Loucy (cell line): ENCODE data around the gene CAMTA1.
"Not testable (repeated sequence)": the region's sequence is repeated elsewhere in the genome, so short reads cannot be mapped to it uniquely, and the experiment has no call there.

Experiments
- H2AFZ ChIP-seq: fragments of 200-600 bp; sonication (generic); 2 replicates; pipeline ENCODE4 v1.6.0; 2016; ENCODE audit warnings: antibody characterized with exemption, mild to moderate bottlenecking, low read length, moderate library complexity
- H3F3A ChIP-seq: fragments of 200-600 bp; 2 replicates; pipeline ENCODE4 v1.6.0; 2016; ENCODE audit warnings: antibody characterized with exemption, low read depth, mild to moderate bottlenecking
- H3K27me3 ChIP-seq: fragments of 200-600 bp; sonication (generic); 2 replicates; pipeline ENCODE4 v1.6.1; 2014; ENCODE audit warnings: low read length, mild to moderate bottlenecking; ENCODE audit not compliant: insufficient read depth, poor library complexity, severe bottlenecking
- H3K36me3 ChIP-seq: fragments of 200-600 bp; sonication (generic); 2 replicates; pipeline ENCODE4 v1.6.1; 2016; ENCODE audit warnings: low read length; ENCODE audit not compliant: insufficient read depth
- H3K4me1 ChIP-seq: fragments of 200-600 bp; sonication (generic); 2 replicates; pipeline ENCODE4 v1.5.1; 2014; ENCODE audit warnings: low read length, mild to moderate bottlenecking; ENCODE audit not compliant: insufficient read depth, poor library complexity, severe bottlenecking
- H3K4me2 ChIP-seq: fragments of 200-600 bp; sonication (generic); 2 replicates; pipeline ENCODE4 v1.6.0; 2014; ENCODE audit warnings: antibody characterized with exemption, low read length, low read depth, mild to moderate bottlenecking; ENCODE audit not compliant: poor library complexity, severe bottlenecking
- H3K4me3 ChIP-seq: fragments of 200-600 bp; sonication (generic); 2 replicates; pipeline ENCODE4 v1.5.1; 2014; ENCODE audit warnings: low read length, mild to moderate bottlenecking, mixed read lengths; ENCODE audit not compliant: poor library complexity, severe bottlenecking
- H3K79me2 ChIP-seq: fragments of 200-600 bp; sonication (generic); 2 replicates; pipeline ENCODE4 v1.6.1; 2014; ENCODE audit warnings: low read length; ENCODE audit not compliant: insufficient read depth
- H3K9ac ChIP-seq: fragments of 200-600 bp; sonication (generic); 2 replicates; pipeline ENCODE4 v1.6.0; 2014; ENCODE audit warnings: mild to moderate bottlenecking, low read depth, low read length, moderate library complexity; ENCODE audit not compliant: poor library complexity, severe bottlenecking
- H3K9me2 ChIP-seq: fragments of 200-600 bp; sonication (generic); replicated peaks from 2 replicates; pipeline ENCODE4 v1.6.1; 2016; ENCODE audit warnings: low read depth, low read length, mixed read lengths
- H3K9me3 ChIP-seq: fragments of 200-600 bp; sonication (generic); 2 replicates; pipeline ENCODE4 v1.6.1; 2014; ENCODE audit warnings: mild to moderate bottlenecking, antibody characterized with exemption, low read length, low read depth; ENCODE audit not compliant: insufficient read depth
- H4K20me1 ChIP-seq: fragments of 200-600 bp; sonication (generic); 2 replicates; pipeline ENCODE4 v1.6.0; 2014; ENCODE audit warnings: antibody characterized with exemption, low read length, mild to moderate bottlenecking; ENCODE audit not compliant: insufficient read depth, poor library complexity, severe bottlenecking
- EZH2phosphoT487 ChIP-seq: fragments of 200-600 bp; IDR thresholded peaks from 2 replicates; pipeline ENCODE4 v1.6.1; 2018; ENCODE audit warnings: antibody characterized with exemption, mild to moderate bottlenecking, moderate library complexity, borderline replicate concordance
- TF ChIP-seq, protein P1 (sequence below): fragments of 200-600 bp; sonication (generic); conservative IDR thresholded peaks from 2 replicates; pipeline ENCODE4 v1.5.1; 2014; ENCODE audit warnings: mild to moderate bottlenecking, antibody characterized with exemption, low read length

Gene CAMTA1

DNA sequence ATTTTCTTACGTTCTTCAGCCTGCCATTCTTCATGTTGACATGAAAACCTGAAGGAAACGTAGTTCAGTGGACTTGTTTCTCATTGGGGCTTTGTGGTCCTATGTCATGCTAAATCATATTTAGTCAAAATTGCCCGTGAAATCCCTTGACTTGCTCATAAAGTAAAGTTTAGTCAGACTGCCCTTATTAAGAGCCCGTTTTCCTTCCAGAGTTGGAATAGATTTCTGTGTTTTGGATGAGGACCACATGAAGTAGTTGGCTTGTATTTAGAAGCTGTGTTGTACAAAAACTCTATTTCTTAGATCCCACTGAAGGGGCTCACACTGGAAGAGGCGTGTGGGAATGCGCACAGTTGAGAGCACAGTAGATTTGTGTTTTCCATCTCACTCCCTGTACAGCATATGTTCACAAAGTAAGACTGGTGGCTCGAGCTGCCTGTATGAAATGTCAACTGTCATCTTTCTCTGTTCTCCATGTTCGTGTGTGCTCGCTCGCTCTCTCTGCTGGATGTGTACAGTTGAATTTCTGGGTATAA is 42.4 kb downstream of the CAMTA1 start:
- TF ChIP-seq EZH2phosphoT487: no peak
- TF ChIP-seq, protein P1, sequence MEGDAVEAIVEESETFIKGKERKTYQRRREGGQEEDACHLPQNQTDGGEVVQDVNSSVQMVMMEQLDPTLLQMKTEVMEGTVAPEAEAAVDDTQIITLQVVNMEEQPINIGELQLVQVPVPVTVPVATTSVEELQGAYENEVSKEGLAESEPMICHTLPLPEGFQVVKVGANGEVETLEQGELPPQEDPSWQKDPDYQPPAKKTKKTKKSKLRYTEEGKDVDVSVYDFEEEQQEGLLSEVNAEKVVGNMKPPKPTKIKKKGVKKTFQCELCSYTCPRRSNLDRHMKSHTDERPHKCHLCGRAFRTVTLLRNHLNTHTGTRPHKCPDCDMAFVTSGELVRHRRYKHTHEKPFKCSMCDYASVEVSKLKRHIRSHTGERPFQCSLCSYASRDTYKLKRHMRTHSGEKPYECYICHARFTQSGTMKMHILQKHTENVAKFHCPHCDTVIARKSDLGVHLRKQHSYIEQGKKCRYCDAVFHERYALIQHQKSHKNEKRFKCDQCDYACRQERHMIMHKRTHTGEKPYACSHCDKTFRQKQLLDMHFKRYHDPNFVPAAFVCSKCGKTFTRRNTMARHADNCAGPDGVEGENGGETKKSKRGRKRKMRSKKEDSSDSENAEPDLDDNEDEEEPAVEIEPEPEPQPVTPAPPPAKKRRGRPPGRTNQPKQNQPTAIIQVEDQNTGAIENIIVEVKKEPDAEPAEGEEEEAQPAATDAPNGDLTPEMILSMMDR: no peak
- Histone ChIP-seq H3K9me2 (no peaks in the 10 kb centered on the region), H3K9ac (no peak overlapping the region), H3F3A (no peaks in the 10 kb centered on the region), H3K4me2 (no peak overlapping the region), H2AFZ (no peak overlapping the region), H3K4me1 (peaks cover 10% of the 10 kb centered on the region), H3K27me3 (no peaks in the 10 kb centered on the region), H3K36me3 (peaks cover 31% of the 10 kb centered on the region; the same call in 1 of the 2 replicates), H3K9me3 (no peaks in the 10 kb centered on the region), H3K79me2 (peaks cover 39% of the 10 kb centered on the region), H4K20me1 (peaks cover 16% of the 10 kb centered on the region), H3K4me3 (no peak overlapping the region)

DNA sequence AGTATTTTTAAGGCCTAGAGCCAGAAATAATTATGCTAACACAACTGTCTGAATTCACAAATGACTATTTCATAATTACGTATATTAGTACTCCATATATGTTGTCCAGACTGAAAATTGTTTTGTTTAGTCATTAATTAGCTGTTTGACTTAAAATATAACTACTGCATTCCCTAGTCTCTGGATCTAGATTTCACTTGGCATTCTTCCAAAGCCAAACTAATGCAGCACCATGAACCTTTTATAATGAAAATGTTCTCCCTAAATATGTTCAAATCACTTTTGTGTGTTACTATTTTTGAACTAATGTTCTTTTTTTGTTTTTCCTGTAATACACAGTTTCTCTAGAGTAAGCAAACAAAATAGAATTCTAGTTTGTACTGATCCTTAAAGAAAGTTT is 46.1 kb downstream of the CAMTA1 start:
- Histone ChIP-seq H3K4me2 (no peak overlapping the region), H3K4me3 (no peak overlapping the region), H3K9ac (no peak overlapping the region), H3K36me3 (peaks cover 36% of the 10 kb centered on the region; the same call in 1 of the 2 replicates), H4K20me1 (peaks cover 7% of the 10 kb centered on the region), H3K4me1 (no peaks in the 10 kb centered on the region), H3F3A (no peaks in the 10 kb centered on the region), H3K9me3 (no peaks in the 10 kb centered on the region), H3K9me2 (no peaks in the 10 kb centered on the region), H3K79me2 (peaks cover 46% of the 10 kb centered on the region), H3K27me3 (no peaks in the 10 kb centered on the region), H2AFZ (no peak overlapping the region)
- TF ChIP-seq, protein P1: no peak
- TF ChIP-seq EZH2phosphoT487: no peak

- H3K4me1 ChIP-seq, H3K9me2 ChIP-seq, H4K20me1 ChIP-seq, H3K27me3 ChIP-seq, H3K4me3 ChIP-seq, H3K9me3 ChIP-seq, H3K4me2 ChIP-seq, H2AFZ ChIP-seq, H3K9ac ChIP-seq, H3F3A ChIP-seq: not testable (repeated sequence)
- Histone ChIP-seq H3K79me2 (peaks cover 45% of the 10 kb centered on the region), H3K36me3 (peaks cover 36% of the 10 kb centered on the region; the same call in 1 of the 2 replicates)
Measured at GRCh38 chr1:6832006-6832405, 46.8 kb downstream of the CAMTA1 start.

DNA sequence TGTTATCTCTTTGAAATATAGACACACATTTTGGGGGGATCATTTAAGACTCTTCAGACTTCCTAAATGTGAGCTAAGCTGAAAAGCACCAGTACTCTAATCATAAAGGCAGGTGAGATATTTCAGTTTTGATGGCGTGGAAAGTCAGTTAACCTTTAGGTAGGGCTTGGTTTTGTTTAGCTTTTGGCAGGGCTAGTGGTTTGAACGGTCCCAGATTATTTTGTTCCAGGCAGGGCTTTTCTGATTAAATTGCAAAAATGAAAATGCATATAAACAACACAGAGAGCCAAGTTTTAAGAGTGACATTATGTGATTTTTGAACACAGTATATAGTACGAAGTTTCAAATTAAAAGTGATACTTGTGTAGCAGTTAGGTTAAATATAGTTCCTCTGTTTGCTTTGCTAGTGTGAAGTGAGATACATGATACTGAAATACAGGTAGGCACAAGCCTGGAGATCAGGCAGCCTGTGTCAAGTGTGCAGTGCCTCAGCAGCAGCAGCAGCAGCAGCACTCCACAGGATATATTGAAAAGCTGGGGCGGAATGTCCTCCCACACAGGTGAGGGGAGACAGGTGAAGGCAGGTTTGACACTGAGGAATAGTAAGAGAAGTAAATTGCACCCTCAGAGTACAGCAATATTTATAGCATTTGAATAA is 47.4 kb downstream of the CAMTA1 start:
- Histone ChIP-seq H3K4me2 (no peak overlapping the region), H3K79me2 (peaks cover 39% of the 10 kb centered on the region; the same call in 1 of the 2 replicates), H3K9me3 (no peaks in the 10 kb centered on the region), H3K36me3 (peaks cover 30% of the 10 kb centered on the region; the same call in 1 of the 2 replicates), H4K20me1 (peaks cover 7% of the 10 kb centered on the region), H3F3A (no peaks in the 10 kb centered on the region), H3K4me1 (no peaks in the 10 kb centered on the region), H3K4me3 (no peak overlapping the region), H3K9me2 (no peaks in the 10 kb centered on the region), H3K9ac (no peak overlapping the region), H2AFZ (no peak overlapping the region), H3K27me3 (no peaks in the 10 kb centered on the region)
- no peak for TF ChIP-seq EZH2phosphoT487
- TF ChIP-seq, protein P1: no peak
